Measurements from ENCODE around the gene ZNF326. TPM values are rescaled to one million over a fixed set of nuclear protein-coding genes. Genes with fewer than 3 reads are reported as not detected.
"Not testable (repeated sequence)": the region's sequence is repeated elsewhere in the genome, so short reads cannot be mapped to it uniquely, and the experiment has no call there.

The ZNF326 gene
- polyA plus RNA-seq, 2 donors = 11.7 to 14.0 TPM

- no peaks in the 10 kb centered on the region for H3K4me1 ChIP-seq (ENCODE audit: control insufficient read depth in 2 of 2, insufficient read depth in 2 of 2, low read length in 1 of 2)
- H3K27me3 ChIP-seq (ENCODE audit: control insufficient read depth in 1 of 2, insufficient read depth in 2 of 2, low read length in 2 of 2) = no peaks in the 10 kb centered on the region
- 71 to 72% methylated on average over 4 of the region's 4 CpGs for WGBS, 2 donors
- H3K27ac ChIP-seq (ENCODE audit: low read depth in 2 of 2, low read length in 1 of 2) = no peak overlapping the region
- H3K9me3 ChIP-seq (ENCODE audit: control insufficient read depth in 2 of 2, insufficient read depth in 1 of 2, low read depth in 1 of 2, low read length in 1 of 2) = no peaks in the 10 kb centered on the region
- H3K36me3 ChIP-seq (ENCODE audit: control insufficient read depth in 2 of 2, insufficient read depth in 2 of 2, low read length in 1 of 2) = no peaks in the 10 kb centered on the region
- H3K4me3 ChIP-seq (ENCODE audit: low read depth in 1 of 2, low read length in 2 of 2) = no peak overlapping the region
These were observed 14.3 kb upstream of the ZNF326 start for GRCh38 chr1:89980605-89981004.

- not testable (repeated sequence) for H3K4me3 ChIP-seq (ENCODE audit: low read depth in 1 of 2, low read length in 2 of 2); H3K27me3 ChIP-seq (ENCODE audit: control insufficient read depth in 1 of 2, insufficient read depth in 2 of 2, low read length in 2 of 2); H3K27ac ChIP-seq (ENCODE audit: low read depth in 2 of 2, low read length in 1 of 2); H3K4me1 ChIP-seq (ENCODE audit: control insufficient read depth in 2 of 2, insufficient read depth in 2 of 2, low read length in 1 of 2); H3K36me3 ChIP-seq (ENCODE audit: control insufficient read depth in 2 of 2, insufficient read depth in 2 of 2, low read length in 1 of 2); H3K9me3 ChIP-seq (ENCODE audit: control insufficient read depth in 2 of 2, insufficient read depth in 1 of 2, low read depth in 1 of 2, low read length in 1 of 2)
- WGBS, 2 donors = 74 to 88% methylated on average over 2 of the region's 2 CpGs
These were observed 12.1 kb upstream of the ZNF326 start for GRCh38 chr1:89982846-89983245.

- H3K4me1 ChIP-seq (ENCODE audit: control insufficient read depth in 2 of 2, insufficient read depth in 2 of 2, low read length in 1 of 2); H3K9me3 ChIP-seq (ENCODE audit: control insufficient read depth in 2 of 2, insufficient read depth in 1 of 2, low read depth in 1 of 2, low read length in 1 of 2); H3K27ac ChIP-seq (ENCODE audit: low read depth in 2 of 2, low read length in 1 of 2); H3K36me3 ChIP-seq (ENCODE audit: control insufficient read depth in 2 of 2, insufficient read depth in 2 of 2, low read length in 1 of 2); H3K4me3 ChIP-seq (ENCODE audit: low read depth in 1 of 2, low read length in 2 of 2); H3K27me3 ChIP-seq (ENCODE audit: control insufficient read depth in 1 of 2, insufficient read depth in 2 of 2, low read length in 2 of 2): not testable (repeated sequence)
- 97 to 98% methylated on average over 29 to 33 of the region's 33 CpGs for WGBS, 2 donors
These were observed 10.3 kb upstream of the ZNF326 start for GRCh38 chr1:89984564-89985116.

DNA sequence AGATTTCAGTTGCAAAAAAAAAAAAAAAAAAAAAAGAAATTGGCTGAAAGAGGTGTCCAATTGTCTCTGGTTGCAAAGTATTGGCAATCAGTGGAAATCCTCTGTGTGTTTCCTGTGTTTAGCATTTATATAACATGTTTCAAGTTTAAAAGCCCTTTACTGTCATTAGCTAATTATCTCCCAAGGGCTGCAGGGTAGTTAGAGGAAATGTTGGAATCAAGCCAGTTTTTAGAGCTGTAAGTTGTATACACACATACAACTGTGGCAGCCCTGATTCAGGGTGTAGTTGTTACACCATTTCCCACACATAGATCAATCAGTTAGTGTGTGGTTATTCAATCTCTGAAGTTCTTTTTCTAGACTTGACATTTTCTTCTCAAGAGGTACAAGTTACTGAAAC lies 8.9 kb upstream of the ZNF326 start:
- Histone ChIP-seq H3K27me3 (ENCODE audit: control insufficient read depth in 1 of 2, insufficient read depth in 2 of 2, low read length in 2 of 2) (no peaks in the 10 kb centered on the region), H3K4me1 (ENCODE audit: control insufficient read depth in 2 of 2, insufficient read depth in 2 of 2, low read length in 1 of 2) (no peaks in the 10 kb centered on the region), H3K9me3 (ENCODE audit: control insufficient read depth in 2 of 2, insufficient read depth in 1 of 2, low read depth in 1 of 2, low read length in 1 of 2) (no peaks in the 10 kb centered on the region), H3K27ac (ENCODE audit: low read depth in 2 of 2, low read length in 1 of 2) (no peak overlapping the region), H3K36me3 (ENCODE audit: control insufficient read depth in 2 of 2, insufficient read depth in 2 of 2, low read length in 1 of 2) (no peaks in the 10 kb centered on the region), H3K4me3 (ENCODE audit: low read depth in 1 of 2, low read length in 2 of 2) (no peak overlapping the region)

DNA sequence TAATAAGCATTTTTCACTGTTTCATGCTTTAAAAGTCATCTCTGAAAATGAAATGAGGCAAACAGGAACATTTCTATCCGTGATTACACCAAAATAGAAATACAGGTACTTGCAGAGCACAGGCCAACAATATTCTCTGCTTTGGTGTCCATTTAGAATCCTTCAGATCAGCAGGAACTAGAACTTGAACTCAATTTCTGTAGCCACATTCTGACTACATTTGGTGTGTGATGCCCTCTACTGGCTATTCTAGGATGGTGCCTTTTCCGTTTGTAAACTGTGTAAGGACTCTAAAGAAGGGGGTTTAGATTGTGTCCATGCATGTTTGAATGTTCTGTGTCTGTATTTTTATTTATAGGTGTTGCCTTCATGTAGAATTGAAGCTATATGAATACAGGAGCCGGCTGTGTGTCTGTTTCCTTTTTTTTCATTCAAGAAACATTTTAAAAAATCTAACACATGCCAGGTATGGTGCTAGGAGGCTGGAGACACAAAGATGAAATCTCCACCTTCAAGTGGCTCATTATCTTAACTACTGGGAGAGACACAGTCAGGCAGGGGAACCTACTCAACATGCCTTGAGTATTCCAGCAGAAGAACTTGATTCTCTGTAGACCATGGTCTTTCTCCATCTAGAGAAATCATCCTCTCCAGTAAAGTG lies 7.6 kb upstream of the ZNF326 start:
- Histone ChIP-seq H3K9me3 (ENCODE audit: control insufficient read depth in 2 of 2, insufficient read depth in 1 of 2, low read depth in 1 of 2, low read length in 1 of 2) (no peaks in the 10 kb centered on the region), H3K4me1 (ENCODE audit: control insufficient read depth in 2 of 2, insufficient read depth in 2 of 2, low read length in 1 of 2) (no peaks in the 10 kb centered on the region), H3K27me3 (ENCODE audit: control insufficient read depth in 1 of 2, insufficient read depth in 2 of 2, low read length in 2 of 2) (no peaks in the 10 kb centered on the region), H3K27ac (ENCODE audit: low read depth in 2 of 2, low read length in 1 of 2) (no peak overlapping the region), H3K36me3 (ENCODE audit: control insufficient read depth in 2 of 2, insufficient read depth in 2 of 2, low read length in 1 of 2) (no peaks in the 10 kb centered on the region), H3K4me3 (ENCODE audit: low read depth in 1 of 2, low read length in 2 of 2) (no peak overlapping the region)
- WGBS, 2 donors = 0 to 1% methylated on average over 3 of the region's 3 CpGs

GRCh38 chr1:89989099-89989498 lies 5.8 kb upstream of the ZNF326 start:
- Histone ChIP-seq H3K9me3 (ENCODE audit: control insufficient read depth in 2 of 2, insufficient read depth in 1 of 2, low read depth in 1 of 2, low read length in 1 of 2) (no peaks in the 10 kb centered on the region), H3K27me3 (ENCODE audit: control insufficient read depth in 1 of 2, insufficient read depth in 2 of 2, low read length in 2 of 2) (no peaks in the 10 kb centered on the region), H3K27ac (ENCODE audit: low read depth in 2 of 2, low read length in 1 of 2) (no peak overlapping the region), H3K36me3 (ENCODE audit: control insufficient read depth in 2 of 2, insufficient read depth in 2 of 2, low read length in 1 of 2) (no peaks in the 10 kb centered on the region), H3K4me3 (ENCODE audit: low read depth in 1 of 2, low read length in 2 of 2) (no peak overlapping the region), H3K4me1 (ENCODE audit: control insufficient read depth in 2 of 2, insufficient read depth in 2 of 2, low read length in 1 of 2) (no peaks in the 10 kb centered on the region)
- 92 to 95% methylated on average over 23 of the region's 23 CpGs for WGBS, 2 donors

GRCh38 chr1:89989799-89990198 lies 5.1 kb upstream of the ZNF326 start:
- Histone ChIP-seq H3K4me1 (ENCODE audit: control insufficient read depth in 2 of 2, insufficient read depth in 2 of 2, low read length in 1 of 2) (peaks cover 0 to 2% of the 10 kb centered on the region in 2 donors), H3K9me3 (ENCODE audit: control insufficient read depth in 2 of 2, insufficient read depth in 1 of 2, low read depth in 1 of 2, low read length in 1 of 2) (peaks cover 0 to 2% of the 10 kb centered on the region in 2 donors), H3K4me3 (ENCODE audit: low read depth in 1 of 2, low read length in 2 of 2) (no peak overlapping the region), H3K27ac (ENCODE audit: low read depth in 2 of 2, low read length in 1 of 2) (no peak overlapping the region), H3K36me3 (ENCODE audit: control insufficient read depth in 2 of 2, insufficient read depth in 2 of 2, low read length in 1 of 2) (no peaks in the 10 kb centered on the region), H3K27me3 (ENCODE audit: control insufficient read depth in 1 of 2, insufficient read depth in 2 of 2, low read length in 2 of 2) (no peaks in the 10 kb centered on the region)
- 70 to 83% methylated on average over 3 of the region's 3 CpGs for WGBS, 2 donors

DNA sequence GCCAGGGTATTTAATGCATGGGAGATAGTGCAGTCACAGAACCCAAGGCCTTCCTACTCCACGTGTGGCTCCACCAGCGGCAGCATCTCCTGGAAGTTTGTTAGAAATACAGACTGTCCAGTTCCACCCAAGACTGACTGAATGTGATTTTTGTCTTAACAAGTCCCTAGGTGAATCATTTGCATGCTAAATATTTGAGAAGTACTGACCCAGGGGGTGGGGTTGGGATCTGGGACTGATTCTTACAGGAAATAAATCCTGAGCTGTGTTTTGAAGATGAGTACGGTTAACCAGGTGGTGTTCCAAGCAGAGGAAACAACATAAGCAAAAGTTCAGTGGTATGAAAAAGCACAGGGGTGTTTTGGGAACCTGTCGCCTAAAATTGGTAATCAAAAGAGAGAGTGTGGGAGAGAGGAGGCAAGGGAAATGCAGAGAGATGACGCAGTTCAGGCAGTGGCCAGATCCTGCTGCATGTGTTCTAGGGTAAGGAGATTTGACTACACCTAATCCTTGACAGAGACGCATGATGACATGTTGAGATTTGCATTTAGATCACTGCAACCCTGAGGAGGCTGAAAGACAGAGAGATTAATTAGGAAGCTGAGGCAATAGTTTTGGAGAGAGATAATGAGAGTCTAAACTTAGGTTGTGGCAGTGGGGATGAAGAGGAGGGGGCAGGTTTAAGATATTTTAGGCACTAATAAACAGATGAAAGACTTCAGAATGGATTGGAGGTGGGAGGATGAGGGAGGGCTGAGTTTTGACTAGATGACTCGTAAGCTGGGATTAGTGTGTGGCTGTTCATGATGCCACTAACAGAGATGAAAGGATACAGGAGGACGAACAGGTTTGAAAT lies 3.7 kb upstream of the ZNF326 start:
- Histone ChIP-seq H3K27me3 (ENCODE audit: control insufficient read depth in 1 of 2, insufficient read depth in 2 of 2, low read length in 2 of 2) (no peaks in the 10 kb centered on the region), H3K27ac (ENCODE audit: low read depth in 2 of 2, low read length in 1 of 2) (peak overlapping the region; percentile 49 to 67), H3K36me3 (ENCODE audit: control insufficient read depth in 2 of 2, insufficient read depth in 2 of 2, low read length in 1 of 2) (no peaks in the 10 kb centered on the region), H3K9me3 (ENCODE audit: control insufficient read depth in 2 of 2, insufficient read depth in 1 of 2, low read depth in 1 of 2, low read length in 1 of 2) (peaks cover 0 to 2% of the 10 kb centered on the region in 2 donors), H3K4me3 (ENCODE audit: low read depth in 1 of 2, low read length in 2 of 2) (no peak overlapping the region), H3K4me1 (ENCODE audit: control insufficient read depth in 2 of 2, insufficient read depth in 2 of 2, low read length in 1 of 2) (peaks cover 0 to 2% of the 10 kb centered on the region in 2 donors)
- 42 to 68% methylated on average over 8 of the region's 8 CpGs for WGBS, 2 donors

DNA sequence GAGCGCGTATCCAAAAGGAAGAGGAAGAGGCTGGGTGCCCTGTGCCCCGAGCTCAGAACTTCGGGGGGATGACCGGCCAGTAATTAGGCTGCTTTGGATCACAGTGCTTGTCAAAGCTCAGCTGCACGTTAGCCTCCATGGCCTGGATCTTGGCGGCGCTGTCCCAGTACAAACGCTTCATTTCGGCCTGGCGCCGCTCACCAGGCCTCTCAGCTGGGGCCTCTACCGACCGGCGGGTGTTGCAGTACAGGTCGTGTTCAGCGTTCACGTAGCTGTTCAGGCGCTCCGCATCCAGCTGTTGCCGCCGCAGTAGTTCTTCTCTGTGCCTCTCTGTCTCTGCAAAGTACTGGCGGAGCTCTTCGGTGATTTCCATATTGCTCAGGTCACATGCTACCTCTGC lies 1.4 kb upstream of the ZNF326 start:
- no peaks in the 10 kb centered on the region for H3K27me3 ChIP-seq (ENCODE audit: control insufficient read depth in 1 of 2, insufficient read depth in 2 of 2, low read length in 2 of 2)
- 94 to 96% methylated on average over 24 of the region's 24 CpGs for WGBS, 2 donors
- H3K27ac ChIP-seq (ENCODE audit: low read depth in 2 of 2, low read length in 1 of 2) = no peak overlapping the region
- no peaks in the 10 kb centered on the region for H3K36me3 ChIP-seq (ENCODE audit: control insufficient read depth in 2 of 2, insufficient read depth in 2 of 2, low read length in 1 of 2)
- peaks cover 0 to 2% of the 10 kb centered on the region in 2 donors for H3K9me3 ChIP-seq (ENCODE audit: control insufficient read depth in 2 of 2, insufficient read depth in 1 of 2, low read depth in 1 of 2, low read length in 1 of 2)
- peaks cover 0 to 2% of the 10 kb centered on the region in 2 donors for H3K4me1 ChIP-seq (ENCODE audit: control insufficient read depth in 2 of 2, insufficient read depth in 2 of 2, low read length in 1 of 2)
- no peak overlapping the region for H3K4me3 ChIP-seq (ENCODE audit: low read depth in 1 of 2, low read length in 2 of 2)
